Inflammatory macrophage (primary cell): Measurements from ENCODE around the gene ADAT3.

Source experiments
- DNase-seq, 2 donors: peaks; one replicate each; pipeline ENCODE4 v3.0.0-alpha.2; 2020 to 2022

Gene ADAT3

GRCh38 chr19:1914826-1915341 lies 9.7 kb downstream of the ADAT3 start:
- DNase-seq, result no peak

- DNase-seq, result peak; percentile 42 to 43
These were observed 11.9 kb downstream of the ADAT3 start for GRCh38 chr19:1917146-1917545.

- no peak for DNase-seq
These were observed 12.7 kb downstream of the ADAT3 start for GRCh38 chr19:1917926-1918325.

- no peak for DNase-seq
These were observed 13.8 kb downstream of the ADAT3 start for GRCh38 chr19:1918975-1919374.

DNA sequence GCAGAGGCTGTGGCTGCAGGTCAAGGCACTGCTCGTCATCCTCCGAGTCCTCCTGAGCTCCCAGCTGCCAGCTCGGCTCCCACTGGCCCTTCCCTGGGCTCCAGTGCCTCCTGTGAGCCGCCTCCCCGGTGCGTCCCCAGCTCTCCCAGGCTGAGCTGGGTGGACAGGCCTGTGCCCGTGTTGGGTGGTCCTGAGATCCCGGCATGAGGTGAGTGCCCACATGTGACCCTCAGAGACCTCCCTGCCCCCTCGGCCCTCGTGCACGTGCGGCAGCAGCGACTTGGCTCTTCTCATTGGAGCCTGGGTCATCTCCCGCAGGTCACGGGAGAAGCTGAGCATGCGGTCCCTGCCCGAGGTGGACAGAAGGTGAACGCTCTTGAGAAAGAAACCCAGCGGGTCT lies 15.4 kb downstream of the ADAT3 start:
- DNase-seq, result no peak

DNA sequence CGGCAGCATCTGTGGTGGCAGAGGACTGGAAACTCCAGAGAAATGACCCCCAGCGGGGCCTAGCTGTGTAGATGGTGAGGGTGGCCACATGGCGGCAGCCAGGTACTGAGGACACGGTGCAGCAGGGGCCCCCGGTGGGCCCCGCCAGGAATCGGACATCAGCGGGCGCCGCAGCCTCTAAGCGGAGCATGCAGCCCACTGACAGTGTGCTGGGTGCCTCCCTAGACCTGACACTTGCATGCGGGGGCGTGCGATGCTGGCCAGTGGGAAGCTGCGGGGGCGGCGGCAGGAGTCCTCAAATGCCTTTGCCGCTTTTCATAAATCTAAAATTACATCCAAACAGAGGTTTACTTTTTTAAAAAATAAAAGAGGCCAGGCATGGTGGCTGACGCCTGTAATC lies 16.1 kb downstream of the ADAT3 start:
- no peak for DNase-seq

DNA sequence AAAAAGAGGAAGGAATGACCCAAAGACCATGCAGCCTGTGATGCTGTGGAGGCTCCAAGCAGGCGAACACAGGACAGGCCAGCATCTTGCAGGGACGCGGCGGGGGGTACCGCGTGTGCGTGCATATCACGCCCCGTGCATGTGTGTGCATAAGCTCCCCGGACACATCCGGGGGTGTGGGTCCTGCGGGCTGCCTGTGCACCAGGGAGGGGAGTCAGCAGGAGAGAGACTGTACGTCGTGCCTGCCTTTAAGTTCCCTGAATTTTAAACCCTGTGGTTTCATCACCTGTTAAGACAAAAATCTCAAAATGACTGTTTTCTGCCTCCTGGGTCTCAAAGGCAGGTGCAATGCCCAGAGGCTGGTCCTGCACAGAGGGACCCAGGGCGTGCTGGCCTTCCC lies 16.6 kb downstream of the ADAT3 start:
- DNase-seq, result no peak

- DNase-seq, result no peak
These were observed 17.6 kb downstream of the ADAT3 start for GRCh38 chr19:1922803-1923202.

GRCh38 chr19:1923319-1923718 lies 18.1 kb downstream of the ADAT3 start:
- peak; percentile 63 to 72 for DNase-seq

- no peak for DNase-seq
These were observed 19.2 kb downstream of the ADAT3 start for GRCh38 chr19:1924320-1924961.

DNA sequence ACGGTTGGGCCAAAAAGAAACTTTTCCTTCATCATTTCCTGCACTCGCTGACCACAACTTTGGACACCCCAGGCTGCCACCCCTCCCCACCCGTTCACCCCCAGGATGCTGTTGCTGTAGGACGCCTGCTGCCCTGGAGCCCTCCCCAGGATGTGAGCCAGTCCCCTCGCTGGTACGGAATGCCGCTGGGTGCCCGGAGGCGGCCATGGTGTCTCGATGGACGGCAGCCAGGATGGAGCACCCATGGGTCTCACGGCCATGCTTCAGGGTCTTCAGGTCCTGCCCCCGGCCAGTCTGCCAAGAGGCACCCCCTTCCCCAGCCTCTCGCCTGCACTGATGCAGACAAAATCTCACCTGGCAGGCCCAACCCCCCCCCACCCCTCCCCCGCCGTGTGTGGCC lies 20.3 kb downstream of the ADAT3 start:
- DNase-seq, result no peak

- peak; percentile 80 to 85 for DNase-seq
These were observed 24.0 kb downstream of the ADAT3 start for GRCh38 chr19:1929021-1929742.

GRCh38 chr19:1931445-1931844 lies 26.2 kb downstream of the ADAT3 start:
- no peak for DNase-seq

- no peak for DNase-seq
These were observed 27.2 kb downstream of the ADAT3 start for GRCh38 chr19:1932395-1932794.

- peak; percentile 56 to 75 for DNase-seq
These were observed 28.0 kb downstream of the ADAT3 start for GRCh38 chr19:1933244-1933643.

DNA sequence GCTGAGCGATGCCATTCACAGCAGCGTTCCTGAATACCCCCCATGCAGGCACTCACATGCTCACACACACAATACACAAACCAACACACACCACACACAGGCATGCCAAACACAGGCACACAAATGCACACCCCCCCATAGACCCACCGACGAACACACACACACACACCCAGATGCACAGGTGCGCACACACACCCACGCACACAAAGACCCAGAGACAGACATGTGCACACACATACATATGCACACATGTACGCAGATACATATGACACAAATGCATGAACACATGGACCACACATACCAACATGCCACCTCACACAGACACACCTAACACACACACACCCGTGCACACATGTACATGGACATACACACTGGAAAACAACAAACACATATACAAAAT lies 28.7 kb downstream of the ADAT3 start:
- DNase-seq, result no peak

GRCh38 chr19:1935484-1936208 lies 30.4 kb downstream of the ADAT3 start:
- DNase-seq, result peak; percentile 70 to 74

DNA sequence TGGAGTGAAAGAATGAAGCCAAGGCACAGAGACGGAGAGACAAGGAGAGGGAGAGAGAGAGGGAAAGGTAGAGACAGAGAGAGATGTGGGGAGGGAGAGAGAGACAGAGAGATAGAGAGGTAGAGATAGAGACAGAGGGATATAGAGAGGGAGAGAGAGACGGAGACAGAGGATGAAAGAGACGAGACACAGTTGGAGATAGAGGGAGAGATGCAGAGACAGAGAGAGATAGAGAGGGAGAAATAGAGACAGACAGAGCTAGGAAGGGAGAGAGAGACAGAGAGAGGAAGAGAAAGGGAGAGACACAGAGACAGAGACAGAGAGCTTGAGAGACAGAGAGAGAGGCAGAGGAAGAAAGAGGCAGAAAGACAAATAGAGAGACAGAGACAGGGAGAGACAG lies 31.2 kb downstream of the ADAT3 start:
- no peak for DNase-seq

DNA sequence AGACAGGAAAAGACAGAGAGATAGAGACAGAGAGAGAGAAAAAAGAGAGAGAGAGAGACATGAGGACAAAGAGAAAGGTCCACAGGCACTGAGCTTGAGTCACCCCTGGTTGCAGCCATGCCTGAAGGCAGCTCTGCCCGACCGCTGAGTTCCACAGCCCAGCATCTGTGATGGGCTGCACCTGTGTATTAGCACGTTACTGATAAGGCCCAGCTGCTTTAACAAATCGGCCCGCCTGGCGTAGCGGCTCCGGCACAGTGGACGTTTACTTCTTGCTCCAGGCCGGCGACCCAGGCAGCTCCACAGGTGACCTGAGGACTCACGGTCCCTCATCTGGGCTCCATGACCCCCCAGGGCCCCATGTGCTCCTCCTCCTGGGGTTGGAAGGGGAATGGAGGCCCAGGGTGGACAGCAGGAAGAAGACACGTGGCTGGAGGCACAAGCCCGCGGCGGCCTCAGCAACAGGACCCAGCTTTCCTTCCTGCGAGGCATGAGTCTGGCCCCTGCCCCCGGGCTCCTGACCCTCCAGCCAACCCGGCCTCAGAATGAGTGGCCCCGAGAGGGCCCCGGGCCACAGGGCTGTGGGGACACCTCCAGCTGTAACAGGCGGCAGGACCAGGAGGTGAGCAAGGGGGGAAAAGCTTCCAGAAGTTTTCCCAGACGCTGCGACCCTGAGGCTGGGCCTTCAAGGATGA lies 31.9 kb downstream of the ADAT3 start:
- DNase-seq, result no peak

GRCh38 chr19:1938071-1938470 lies 32.9 kb downstream of the ADAT3 start:
- DNase-seq, result no peak

GRCh38 chr19:1941146-1942077 lies 36.2 kb downstream of the ADAT3 start, which contains the start of gene CSNK1G2:
TSS of gene CSNK1G2 (plus strand) at chr19:1941172. CDS start at chr19:1969773, 28,601 bp downstream.
- DNase-seq, result peak in 1 of 2 donors; percentile 11
